NB4 (cell line): Measurements from ENCODE around the gene TENM4.
A peak's percentile ranks its signal among the peaks of the same experiment; 100 is the strongest.

ENCODE experiments used
- DNase-seq: peaks from one replicate; pipeline ENCODE4 v3.0.0; 2010; ENCODE audit warnings: low read depth
- H3K4me3 ChIP-seq: one replicate; pipeline ENCODE4 v1.5.1; 2011; ENCODE audit warnings: mild to moderate bottlenecking, low read depth, low read length, moderate library complexity
- MYC ChIP-seq: IDR thresholded peaks from 2 replicates; pipeline ENCODE4 v1.6.1; 2011; ENCODE audit warnings: low read depth, low read length
- POLR2A ChIP-seq: IDR thresholded peaks from 2 replicates; pipeline ENCODE4 v1.6.1; 2011; ENCODE audit warnings: mild to moderate bottlenecking; ENCODE audit not compliant: insufficient read length; ENCODE audit errors: extremely low read depth
- TF ChIP-seq, protein P1 (sequence below): IDR thresholded peaks from 2 replicates; pipeline ENCODE4 v1.6.1; 2011; ENCODE audit warnings: low read depth, low read length
- TF ChIP-seq, protein P2 (sequence below): IDR thresholded peaks from one replicate; pipeline ENCODE4 v1.5.1; 2012; ENCODE audit warnings: low read depth, low read length

TENM4 gene

DNA sequence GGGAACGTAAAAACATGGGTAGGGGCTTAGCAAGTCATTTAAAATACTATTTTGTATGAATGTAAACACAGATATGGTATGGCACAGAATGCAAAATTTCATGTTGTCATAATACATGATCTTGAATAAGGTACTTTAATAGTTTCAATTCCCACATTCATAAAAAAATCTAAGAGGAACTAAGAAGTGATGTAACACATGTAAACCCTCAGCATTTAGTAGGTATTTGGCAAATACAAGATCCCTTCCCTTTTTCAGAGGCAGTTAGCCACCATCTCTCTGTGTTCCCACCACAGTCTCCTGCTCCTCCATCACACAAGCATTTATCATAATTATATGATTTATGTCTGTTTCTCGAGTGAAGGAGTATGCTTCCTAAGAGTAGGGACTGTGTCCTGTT, 251.8 kb downstream of the TENM4 start:
- H3K4me3 ChIP-seq = no peak overlapping the region
- peak; percentile 11 for DNase-seq
- TF ChIP-seq MYC = no peak
- TF ChIP-seq, protein P1, sequence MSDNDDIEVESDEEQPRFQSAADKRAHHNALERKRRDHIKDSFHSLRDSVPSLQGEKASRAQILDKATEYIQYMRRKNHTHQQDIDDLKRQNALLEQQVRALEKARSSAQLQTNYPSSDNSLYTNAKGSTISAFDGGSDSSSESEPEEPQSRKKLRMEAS = no peak
- TF ChIP-seq, protein P2, sequence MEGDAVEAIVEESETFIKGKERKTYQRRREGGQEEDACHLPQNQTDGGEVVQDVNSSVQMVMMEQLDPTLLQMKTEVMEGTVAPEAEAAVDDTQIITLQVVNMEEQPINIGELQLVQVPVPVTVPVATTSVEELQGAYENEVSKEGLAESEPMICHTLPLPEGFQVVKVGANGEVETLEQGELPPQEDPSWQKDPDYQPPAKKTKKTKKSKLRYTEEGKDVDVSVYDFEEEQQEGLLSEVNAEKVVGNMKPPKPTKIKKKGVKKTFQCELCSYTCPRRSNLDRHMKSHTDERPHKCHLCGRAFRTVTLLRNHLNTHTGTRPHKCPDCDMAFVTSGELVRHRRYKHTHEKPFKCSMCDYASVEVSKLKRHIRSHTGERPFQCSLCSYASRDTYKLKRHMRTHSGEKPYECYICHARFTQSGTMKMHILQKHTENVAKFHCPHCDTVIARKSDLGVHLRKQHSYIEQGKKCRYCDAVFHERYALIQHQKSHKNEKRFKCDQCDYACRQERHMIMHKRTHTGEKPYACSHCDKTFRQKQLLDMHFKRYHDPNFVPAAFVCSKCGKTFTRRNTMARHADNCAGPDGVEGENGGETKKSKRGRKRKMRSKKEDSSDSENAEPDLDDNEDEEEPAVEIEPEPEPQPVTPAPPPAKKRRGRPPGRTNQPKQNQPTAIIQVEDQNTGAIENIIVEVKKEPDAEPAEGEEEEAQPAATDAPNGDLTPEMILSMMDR = no peak
- TF ChIP-seq POLR2A = no peak

DNA sequence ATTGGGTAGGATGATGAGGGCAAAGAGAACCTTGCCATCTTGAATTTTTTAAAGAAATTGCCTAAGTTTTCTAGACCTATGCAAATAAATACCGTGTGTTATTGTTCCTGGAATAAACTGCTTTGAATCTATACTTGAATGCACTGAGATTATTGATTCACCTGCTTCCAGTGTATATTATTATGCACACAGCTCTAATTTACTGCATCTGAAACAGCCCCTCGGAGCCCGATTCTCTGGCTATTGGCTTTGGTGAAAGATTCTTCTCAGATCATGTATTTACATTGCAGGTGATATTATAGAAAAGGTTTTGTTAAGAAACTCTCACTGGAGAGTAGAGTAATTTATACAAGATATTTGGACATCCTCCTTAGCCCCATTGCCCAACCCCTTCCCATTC, 254.2 kb downstream of the TENM4 start:
- no peak for DNase-seq
- no peak overlapping the region for H3K4me3 ChIP-seq
- TF ChIP-seq, protein P2 = no peak
- TF ChIP-seq POLR2A = no peak
- TF ChIP-seq MYC = no peak
- TF ChIP-seq, protein P1 = no peak

DNA sequence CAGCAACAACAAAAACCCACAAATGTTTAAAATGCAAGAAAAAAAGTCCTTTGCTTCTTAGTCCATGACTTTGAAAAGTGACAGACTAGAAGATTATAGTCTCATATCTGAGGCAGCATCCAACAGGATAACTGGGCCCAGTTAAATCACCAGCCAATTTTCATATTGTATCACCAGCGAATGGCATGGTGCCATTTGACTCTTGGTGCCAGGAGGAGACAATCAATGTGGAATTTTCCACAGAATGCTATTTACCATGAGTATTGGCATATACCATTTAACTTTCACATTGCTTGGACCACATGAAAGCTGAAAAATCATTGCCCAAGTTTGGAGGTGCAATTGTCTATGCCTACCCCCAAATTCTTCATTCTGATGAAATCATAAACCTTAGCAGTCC, 255.5 kb downstream of the TENM4 start:
- no peak overlapping the region for H3K4me3 ChIP-seq
- DNase-seq = no peak
- no peak for TF ChIP-seq POLR2A

DNA sequence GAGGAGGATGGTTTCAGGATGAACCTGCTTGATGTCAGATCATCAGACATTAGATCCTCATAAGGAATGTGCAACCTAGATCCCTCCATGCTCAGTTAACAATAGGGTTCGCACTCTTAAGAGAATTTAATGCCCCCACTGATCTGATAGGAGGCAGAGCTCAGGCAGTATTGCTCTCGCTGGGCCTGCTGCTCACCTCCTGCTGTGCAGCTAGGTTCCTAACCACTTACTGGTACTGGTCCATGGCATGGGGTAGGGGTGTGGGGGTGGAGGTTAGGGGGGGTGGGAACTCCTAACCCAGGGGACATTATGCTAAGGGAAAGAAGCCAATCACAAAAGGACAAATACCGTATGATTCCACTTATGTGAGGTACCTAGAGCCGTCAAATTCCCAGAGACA, 256.5 kb downstream of the TENM4 start:
- DNase-seq = no peak
- no peak overlapping the region for H3K4me3 ChIP-seq
- TF ChIP-seq POLR2A (no peak), MYC (no peak)
- TF ChIP-seq, protein P2 = no peak
- TF ChIP-seq, protein P1 = no peak

DNA sequence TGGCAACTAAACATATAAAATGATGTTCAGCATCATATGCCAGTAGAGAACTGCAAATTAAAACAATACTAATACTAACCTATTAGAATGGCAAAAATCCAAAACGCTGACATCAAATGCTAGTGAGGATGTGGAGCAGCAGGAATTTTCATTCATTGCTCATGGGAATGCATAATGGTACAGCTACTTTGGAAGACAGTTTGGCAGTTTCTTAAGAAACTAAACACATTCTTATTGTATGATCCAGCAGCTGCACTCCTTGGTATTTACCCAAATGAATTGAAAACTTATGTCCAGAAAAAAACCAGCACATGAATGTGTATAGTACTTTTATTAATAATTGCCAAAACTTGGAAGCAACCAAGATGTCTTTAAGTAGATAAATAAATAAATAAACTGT, 258.0 kb downstream of the TENM4 start:
- no peak for TF ChIP-seq MYC
- TF ChIP-seq, protein P1 = no peak
- TF ChIP-seq POLR2A = no peak
- TF ChIP-seq, protein P2 = no peak
- DNase-seq = no peak

DNA sequence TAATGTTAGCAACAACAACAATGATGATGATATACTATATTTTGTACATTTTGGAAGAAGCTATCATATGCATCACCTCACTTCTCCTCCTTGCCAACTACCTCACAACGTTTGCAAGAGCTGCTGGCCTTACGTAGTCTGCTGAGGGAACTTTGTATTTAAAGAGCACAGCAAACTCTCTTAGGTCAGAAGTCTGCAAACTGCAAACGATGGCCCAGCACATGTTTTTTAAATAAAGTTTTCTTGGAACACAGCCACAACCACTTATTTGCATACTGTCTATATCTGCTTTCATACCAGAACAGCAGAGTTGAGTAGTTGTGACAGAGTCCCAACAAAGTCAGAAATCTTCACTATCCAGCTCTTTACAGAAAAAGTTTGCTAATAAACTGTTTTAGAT, 261.7 kb downstream of the TENM4 start:
- no peak overlapping the region for H3K4me3 ChIP-seq
- TF ChIP-seq, protein P1 = no peak
- TF ChIP-seq, protein P2 = no peak
- TF ChIP-seq MYC = no peak
- DNase-seq = no peak

More for the DNA sequence above, 258.0 kb downstream of the TENM4 start:
- no peak overlapping the region for H3K4me3 ChIP-seq
